NCI-H446 (cell line): ENCODE measurements around the gene TSPOAP1.

Experiments
- DNase-seq, 2 experiments: peaks; one replicate each; lab custom pipeline; 2025; lab: John Stamatoyannopoulos, UW

TSPOAP1 gene

DNA sequence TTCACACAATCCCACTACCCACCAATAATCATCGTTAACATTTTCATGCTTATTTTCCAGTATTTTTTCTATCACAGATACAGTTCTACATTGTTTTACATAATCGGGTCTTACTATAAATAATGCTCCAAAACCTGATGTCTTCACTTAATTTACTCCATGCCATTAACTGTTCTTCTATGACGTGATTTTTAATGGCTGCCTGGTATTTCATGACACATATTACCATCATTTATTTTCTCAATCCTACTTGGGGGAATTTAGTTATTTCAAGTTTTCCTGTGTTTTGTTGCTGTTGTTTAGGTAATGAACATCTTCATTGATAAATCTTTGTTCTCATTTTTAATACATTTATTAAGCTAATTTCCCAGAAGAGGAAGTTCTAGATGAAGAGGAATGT, 75.5 kb downstream of the TSPOAP1 start:
- no peak for DNase-seq

DNA sequence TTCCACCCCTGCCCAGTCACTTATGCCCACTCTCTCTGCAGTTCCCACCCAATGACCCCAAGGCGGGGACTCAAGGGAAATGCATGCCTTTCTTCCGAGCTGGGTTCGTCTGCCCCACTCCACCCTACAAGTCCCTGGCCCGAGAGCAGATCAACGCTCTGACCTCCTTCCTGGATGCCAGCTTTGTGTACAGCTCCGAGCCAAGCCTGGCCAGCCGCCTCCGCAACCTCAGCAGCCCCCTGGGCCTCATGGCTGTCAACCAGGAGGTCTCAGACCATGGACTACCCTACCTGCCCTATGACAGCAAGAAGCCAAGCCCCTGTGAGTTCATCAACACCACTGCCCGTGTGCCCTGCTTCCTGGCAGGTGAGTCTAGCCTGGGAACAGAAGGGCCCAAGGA, 76.5 kb downstream of the TSPOAP1 start:
- DNase-seq, result no peak
